GM10266 (cell line): ENCODE data around the gene ITPRID2.

Source experiments
- DNase-seq: peaks from one replicate; pipeline ENCODE4 v3.0.0; 2012; ENCODE audit errors: extremely low spot score
- CTCF ChIP-seq: IDR thresholded peaks from 2 replicates; pipeline ENCODE4 v1.5.1; 2012; ENCODE audit warnings: mild to moderate bottlenecking, low read depth; ENCODE audit not compliant: control insufficient read depth, insufficient read depth; ENCODE audit errors: missing control alignments

Gene ITPRID2

GRCh38 chr2:181849601-181850000 is 41.9 kb upstream of the ITPRID2 start:
- no peak for DNase-seq
- no peak for TF ChIP-seq CTCF

GRCh38 chr2:181850936-181851560 is 40.5 kb upstream of the ITPRID2 start:
- no peak for TF ChIP-seq CTCF
- no peak for DNase-seq

- no peak for DNase-seq
- no peak for TF ChIP-seq CTCF
Measured at GRCh38 chr2:181851726-181852125, 39.8 kb upstream of the ITPRID2 start.

- DNase-seq = no peak
Measured at GRCh38 chr2:181853696-181854095, 37.8 kb upstream of the ITPRID2 start.

GRCh38 chr2:181857483-181857882 is 34.0 kb upstream of the ITPRID2 start:
- no peak for TF ChIP-seq CTCF
- DNase-seq = no peak

More at GRCh38 chr2:181853696-181854095, 37.8 kb upstream of the ITPRID2 start:
- TF ChIP-seq CTCF = no peak

GRCh38 chr2:181858600-181858999 is 32.9 kb upstream of the ITPRID2 start:
- no peak for TF ChIP-seq CTCF
- no peak for DNase-seq

GRCh38 chr2:181859123-181859522 is 32.4 kb upstream of the ITPRID2 start:
- TF ChIP-seq CTCF = no peak
- no peak for DNase-seq
